MCF 10A (cell line): ENCODE results near the gene LRMDA. TPM values are rescaled to one million over a fixed set of nuclear protein-coding genes. Genes with fewer than 3 reads are reported as not detected.
A peak's percentile ranks its signal among the peaks of the same experiment; 100 is the strongest.

Experiments
- BruUV-seq: library from RNA; stranded (reverse); fragments of 400-500 nt; replicated peaks from 2 replicates; lab custom pipeline; 2021; lab: Mats Ljungman, UMichigan
- CTCF ChIA-PET: fragments of 300-600 bp; sonication (Branson Sonifier 250); formaldehyde crosslinking; extraction: SDS; loops from one replicate; lab custom pipeline; 2021; ENCODE audit warnings: antibody characterized with exemption, inconsistent platforms; lab: Yijun Ruan, JAX
- POLR2A ChIA-PET: fragments of 300-600, 350-650 bp; sonication (Branson Sonifier 250); formaldehyde crosslinking; extraction: SDS; loops from one replicate; lab custom pipeline; 2020; ENCODE audit warnings: antibody characterized with exemption, inconsistent platforms; lab: Yijun Ruan, JAX
- DNase-seq: peaks from one replicate; pipeline ENCODE4 v3.0.0-alpha.2; 2018; ENCODE audit not compliant: unreplicated experiment
- H3K27ac Mint-ChIP-seq: one replicate; pipeline ENCODE4 v1.8.0; 2022; ENCODE audit warnings: mild to moderate bottlenecking, low read depth, mixed read lengths; ENCODE audit not compliant: unreplicated experiment
- H3K27me3 Mint-ChIP-seq: one replicate; pipeline ENCODE4 v1.8.0; 2022; ENCODE audit warnings: mixed read lengths; ENCODE audit not compliant: insufficient read depth, unreplicated experiment
- H3K36me3 Mint-ChIP-seq: one replicate; pipeline ENCODE4 v1.8.0; 2022; ENCODE audit warnings: mild to moderate bottlenecking, moderate library complexity, mixed read lengths; ENCODE audit not compliant: insufficient read depth, unreplicated experiment
- H3K4me1 Mint-ChIP-seq: one replicate; pipeline ENCODE4 v1.8.0; 2022; ENCODE audit warnings: mixed read lengths; ENCODE audit not compliant: insufficient read depth, unreplicated experiment
- H3K4me3 Mint-ChIP-seq: one replicate; pipeline ENCODE4 v1.8.0; 2022; ENCODE audit warnings: mild to moderate bottlenecking, moderate library complexity, mixed read lengths; ENCODE audit not compliant: unreplicated experiment
- H3K9me3 Mint-ChIP-seq: one replicate; pipeline ENCODE4 v1.8.0; 2022; ENCODE audit warnings: mixed read lengths; ENCODE audit not compliant: unreplicated experiment
- intact Hi-C: fragments of 100-400 bp; cut with micrococcal nuclease; formaldehyde crosslinking; loops from 2 replicates; pipeline ENCODE4 v1.14.1; 2022
- total RNA-seq: library from RNA; stranded (reverse); gene quantifications from 2 replicates; pipeline ENCODE4 v1.2.3, GENCODE V29; 2022
- TF ChIP-seq, protein P1 (sequence below): fragments of 200-600 bp; IDR thresholded peaks from one replicate; pipeline ENCODE4 v1.8.0; 2022; ENCODE audit warnings: antibody characterized with exemption, mild to moderate bottlenecking; ENCODE audit not compliant: unreplicated experiment

The LRMDA gene
- total RNA-seq, 1 experiment from 2014 or later = not detected

DNA sequence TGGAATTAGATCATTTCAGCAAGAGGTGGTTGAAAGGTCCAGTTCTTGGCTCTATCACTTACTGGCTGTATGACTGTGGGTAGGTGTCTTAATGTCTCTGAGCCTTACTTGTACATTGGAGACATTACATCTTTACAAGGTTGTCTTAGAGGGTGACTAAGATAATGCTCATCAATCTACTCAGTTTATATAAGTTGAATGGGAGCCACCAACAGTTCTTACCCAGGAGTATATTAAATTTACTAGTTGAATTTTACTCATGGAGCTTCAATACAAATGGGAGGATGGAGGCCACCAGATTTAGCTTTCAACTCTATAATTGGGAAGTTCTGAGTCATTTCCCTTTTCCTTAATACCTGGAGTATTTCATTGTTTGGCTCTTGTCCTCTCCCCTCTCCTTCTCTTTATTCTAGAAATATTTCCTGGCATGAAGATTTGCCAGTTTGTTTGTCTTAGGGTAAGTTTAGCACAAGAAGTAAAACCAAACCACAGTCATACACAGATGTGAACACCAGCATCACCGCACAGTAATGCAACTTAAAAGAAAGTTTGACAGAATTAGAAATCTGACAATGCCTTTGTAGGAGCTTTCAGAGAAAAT is 222.8 kb downstream of the LRMDA start:
- peaks cover 4% of the 10 kb centered on the region for H3K4me1 Mint-ChIP-seq
- no TSS peak for BruUV-seq
- H3K4me3 Mint-ChIP-seq = no peak overlapping the region
- H3K27me3 Mint-ChIP-seq = peaks cover 20% of the 10 kb centered on the region
- intact Hi-C loops = no loop called here
- ChIA-PET CTCF (interaction anchor here (0.7 kb wide), 1 partner anchor 267 kb away, joined by 3 read pairs; no protein-coding TSS in a partner anchor), POLR2A (interaction anchor here (0.7 kb wide), 1 partner anchor 10 kb away, joined by 3 read pairs; no protein-coding TSS in a partner anchor)
- TF ChIP-seq, protein P1, sequence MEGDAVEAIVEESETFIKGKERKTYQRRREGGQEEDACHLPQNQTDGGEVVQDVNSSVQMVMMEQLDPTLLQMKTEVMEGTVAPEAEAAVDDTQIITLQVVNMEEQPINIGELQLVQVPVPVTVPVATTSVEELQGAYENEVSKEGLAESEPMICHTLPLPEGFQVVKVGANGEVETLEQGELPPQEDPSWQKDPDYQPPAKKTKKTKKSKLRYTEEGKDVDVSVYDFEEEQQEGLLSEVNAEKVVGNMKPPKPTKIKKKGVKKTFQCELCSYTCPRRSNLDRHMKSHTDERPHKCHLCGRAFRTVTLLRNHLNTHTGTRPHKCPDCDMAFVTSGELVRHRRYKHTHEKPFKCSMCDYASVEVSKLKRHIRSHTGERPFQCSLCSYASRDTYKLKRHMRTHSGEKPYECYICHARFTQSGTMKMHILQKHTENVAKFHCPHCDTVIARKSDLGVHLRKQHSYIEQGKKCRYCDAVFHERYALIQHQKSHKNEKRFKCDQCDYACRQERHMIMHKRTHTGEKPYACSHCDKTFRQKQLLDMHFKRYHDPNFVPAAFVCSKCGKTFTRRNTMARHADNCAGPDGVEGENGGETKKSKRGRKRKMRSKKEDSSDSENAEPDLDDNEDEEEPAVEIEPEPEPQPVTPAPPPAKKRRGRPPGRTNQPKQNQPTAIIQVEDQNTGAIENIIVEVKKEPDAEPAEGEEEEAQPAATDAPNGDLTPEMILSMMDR = no peak
- H3K27ac Mint-ChIP-seq = no peak overlapping the region
- DNase-seq = peak; percentile 16
- H3K9me3 Mint-ChIP-seq = no peaks in the 10 kb centered on the region
- no peaks in the 10 kb centered on the region for H3K36me3 Mint-ChIP-seq

DNA sequence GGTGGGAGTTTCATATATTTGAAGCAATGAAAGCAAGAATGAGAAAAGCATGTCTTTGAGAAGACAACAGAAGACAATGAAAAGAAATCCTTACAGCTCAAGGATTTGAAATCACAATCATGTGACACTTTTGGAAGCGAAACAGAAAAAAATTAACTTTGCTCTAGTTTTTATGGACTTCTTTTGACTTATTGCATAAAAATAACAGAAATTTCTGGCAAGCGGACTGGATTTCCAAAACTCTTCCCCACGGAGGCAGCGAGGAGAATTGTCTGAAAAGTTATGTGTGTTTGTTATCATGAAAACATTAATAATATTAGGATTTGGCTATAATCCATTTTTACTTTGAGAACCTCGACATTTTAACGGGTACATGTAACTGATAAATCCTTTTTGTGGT is 223.3 kb downstream of the LRMDA start:
- Mint-ChIP-seq H3K9me3 (no peaks in the 10 kb centered on the region), H3K36me3 (no peaks in the 10 kb centered on the region), H3K27me3 (peaks cover 25% of the 10 kb centered on the region), H3K4me1 (peaks cover 4% of the 10 kb centered on the region), H3K27ac (no peak overlapping the region), H3K4me3 (no peak overlapping the region)
- CTCF ChIA-PET = no interaction called here
- BruUV-seq = no TSS peak
- TF ChIP-seq, protein P1 = no peak
- intact Hi-C loops = no loop called here
- POLR2A ChIA-PET = interaction anchor here (0.7 kb wide), 1 partner anchor 10 kb away, joined by 3 read pairs; no protein-coding TSS in a partner anchor
- no peak for DNase-seq

DNA sequence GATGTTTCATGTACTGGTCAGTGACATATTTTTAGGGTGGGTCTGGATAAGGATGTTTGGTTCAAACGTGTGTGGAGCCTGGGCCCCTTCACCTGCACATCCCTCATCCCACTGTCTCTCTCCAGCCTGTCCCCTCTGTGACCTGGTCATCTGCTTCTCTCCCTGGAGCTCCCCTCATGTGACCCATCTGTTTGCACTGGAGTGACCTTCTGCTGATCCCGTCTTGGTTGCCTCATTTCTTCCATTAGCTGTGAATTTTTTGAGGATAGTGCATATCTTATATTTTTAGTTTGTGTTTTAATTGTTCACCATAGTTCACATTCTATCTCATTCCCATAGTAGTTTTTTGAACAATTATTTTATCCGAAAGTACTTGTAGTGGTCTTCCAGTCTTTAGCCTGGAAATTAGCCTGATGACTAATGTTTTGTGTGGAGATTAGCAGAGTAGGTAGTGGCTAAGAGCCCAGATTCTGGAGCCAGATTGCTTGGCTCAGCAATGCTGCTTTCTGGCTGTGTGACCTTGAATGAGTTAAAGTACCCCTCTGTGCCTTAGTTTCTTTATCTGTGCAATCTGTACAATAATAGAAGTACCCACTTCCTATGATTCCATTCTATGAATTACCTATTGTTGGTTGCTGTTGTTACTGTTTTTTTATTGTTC is 224.5 kb downstream of the LRMDA start:
- no peaks in the 10 kb centered on the region for H3K36me3 Mint-ChIP-seq
- peaks cover 32% of the 10 kb centered on the region for H3K27me3 Mint-ChIP-seq
- H3K4me3 Mint-ChIP-seq = no peak overlapping the region
- H3K4me1 Mint-ChIP-seq = peaks cover 4% of the 10 kb centered on the region
- BruUV-seq = no TSS peak
- TF ChIP-seq, protein P1 = no peak
- DNase-seq = peak; percentile 33
- intact Hi-C loops = no loop called here
- ChIA-PET CTCF (no interaction called here), POLR2A (no interaction called here)
- H3K9me3 Mint-ChIP-seq = no peaks in the 10 kb centered on the region
- no peak overlapping the region for H3K27ac Mint-ChIP-seq

DNA sequence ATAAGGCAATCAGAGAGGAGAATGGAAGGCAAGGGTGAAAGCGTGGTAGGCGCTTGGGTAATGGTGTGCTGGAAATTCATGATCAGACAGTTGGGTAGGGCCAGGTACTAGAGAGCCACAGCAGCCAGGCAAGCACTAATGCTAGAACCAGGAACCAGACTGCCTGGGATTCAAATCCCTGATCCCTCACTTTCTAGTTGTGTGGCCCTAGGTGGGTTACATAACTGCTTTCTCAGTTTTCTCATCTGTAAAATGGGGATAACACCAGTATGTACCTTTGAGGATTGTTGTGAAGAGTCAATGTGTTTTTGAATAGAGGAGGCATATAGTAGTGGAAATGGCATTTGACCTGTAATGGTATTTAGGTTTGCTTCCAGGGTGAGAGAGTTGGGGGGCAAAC is 225.9 kb downstream of the LRMDA start:
- Mint-ChIP-seq H3K27ac (no peak overlapping the region), H3K27me3 (peaks cover 32% of the 10 kb centered on the region), H3K4me3 (no peak overlapping the region), H3K36me3 (no peaks in the 10 kb centered on the region), H3K9me3 (no peaks in the 10 kb centered on the region), H3K4me1 (peaks cover 4% of the 10 kb centered on the region)
- CTCF ChIA-PET = no interaction called here
- POLR2A ChIA-PET = no interaction called here
- TF ChIP-seq, protein P1 = no peak
- intact Hi-C loops = no loop called here
- DNase-seq = no peak
- BruUV-seq = no TSS peak
